Muscle layer of colon (tissue), 2 donors: ENCODE data around the gene CTSD.

Experiments used
- H3K27ac ChIP-seq: one replicate; pipeline ENCODE4 v1.7.0; 2013; ENCODE audit warnings: low read depth, mild to moderate bottlenecking, low read length, moderate library complexity
- H3K27me3 ChIP-seq, 2 donors: one replicate each; pipeline ENCODE4 v1.7.0; 2013; ENCODE audit warnings: low read length in 2 of 2, mild to moderate bottlenecking in 2 of 2; ENCODE audit not compliant: insufficient read depth in 2 of 2, control insufficient read depth in 1 of 2
- H3K36me3 ChIP-seq: one replicate; pipeline ENCODE4 v1.7.0; 2013; ENCODE audit warnings: mild to moderate bottlenecking, low read length; ENCODE audit not compliant: insufficient read depth
- H3K4me1 ChIP-seq: one replicate; pipeline ENCODE4 v1.7.0; 2013; ENCODE audit warnings: mild to moderate bottlenecking, low read length; ENCODE audit not compliant: insufficient read depth
- H3K4me3 ChIP-seq, 2 donors: one replicate each; pipeline ENCODE4 v1.7.0; 2013; ENCODE audit warnings: low read length in 2 of 2, low read depth in 1 of 2, mild to moderate bottlenecking in 1 of 2, moderate library complexity in 1 of 2
- H3K9ac ChIP-seq: one replicate; pipeline ENCODE4 v1.7.0; 2013; ENCODE audit warnings: low read length
- H3K9me3 ChIP-seq: one replicate; pipeline ENCODE4 v1.7.0; 2013; ENCODE audit warnings: mild to moderate bottlenecking, low read length
- donor health status: abdominal sarcoma.
- donor health status: Adenocarcinoma of cecum.

Gene CTSD

DNA sequence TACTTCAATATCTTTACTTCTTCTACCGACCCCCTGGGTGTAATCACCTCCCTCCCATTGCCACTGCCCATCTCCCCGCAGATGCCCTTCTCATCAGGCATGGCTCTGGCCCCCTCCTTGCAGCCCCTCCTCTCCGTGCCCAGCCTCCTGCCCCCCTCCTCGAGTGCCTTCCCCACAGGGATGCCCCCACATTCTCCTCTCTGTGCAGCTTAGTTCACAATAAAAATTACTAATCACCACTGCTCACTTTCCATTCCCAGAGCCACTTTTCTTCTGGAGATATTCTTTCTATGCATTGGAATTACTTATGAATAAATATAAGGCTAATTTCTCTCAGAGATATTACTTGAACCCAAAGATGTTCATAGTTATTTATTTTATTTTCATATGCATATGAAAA lies 35.4 kb downstream of the CTSD start:
- peaks cover 12 to 29% of the 10 kb centered on the region in 2 donors for H3K27me3 ChIP-seq
- no peaks in the 10 kb centered on the region for H3K36me3 ChIP-seq
- H3K4me1 ChIP-seq: no peaks in the 10 kb centered on the region
- H3K9me3 ChIP-seq: no peaks in the 10 kb centered on the region
- H3K9ac ChIP-seq: no peak overlapping the region
- H3K27ac ChIP-seq: no peak overlapping the region
- H3K4me3 ChIP-seq: no peak overlapping the region

DNA sequence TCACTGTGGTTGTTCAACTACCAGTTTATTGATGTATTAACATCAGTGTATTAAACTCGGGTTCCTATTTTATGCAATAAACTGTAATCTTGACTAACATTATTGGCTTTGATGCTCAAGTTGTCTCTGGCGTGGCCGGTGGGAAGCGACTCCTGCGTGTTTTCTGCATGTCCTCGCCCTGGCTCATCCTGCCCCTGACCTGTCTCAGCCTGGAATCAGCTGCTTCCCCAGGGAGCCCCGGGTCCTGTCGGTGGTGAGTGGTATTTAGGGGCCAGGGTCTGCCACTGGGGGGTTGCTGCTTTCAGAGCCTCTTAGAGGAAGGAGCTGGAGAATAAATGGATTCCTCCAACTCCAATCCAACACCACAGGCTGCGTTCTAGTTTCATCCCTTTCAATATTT lies 35.9 kb downstream of the CTSD start:
- H3K36me3 ChIP-seq: no peaks in the 10 kb centered on the region
- H3K9ac ChIP-seq: no peak overlapping the region
- H3K4me1 ChIP-seq: no peaks in the 10 kb centered on the region
- H3K4me3 ChIP-seq: no peak overlapping the region
- H3K27ac ChIP-seq: no peak overlapping the region
- no peaks in the 10 kb centered on the region for H3K9me3 ChIP-seq
- peaks cover 12 to 25% of the 10 kb centered on the region in 2 donors for H3K27me3 ChIP-seq

DNA sequence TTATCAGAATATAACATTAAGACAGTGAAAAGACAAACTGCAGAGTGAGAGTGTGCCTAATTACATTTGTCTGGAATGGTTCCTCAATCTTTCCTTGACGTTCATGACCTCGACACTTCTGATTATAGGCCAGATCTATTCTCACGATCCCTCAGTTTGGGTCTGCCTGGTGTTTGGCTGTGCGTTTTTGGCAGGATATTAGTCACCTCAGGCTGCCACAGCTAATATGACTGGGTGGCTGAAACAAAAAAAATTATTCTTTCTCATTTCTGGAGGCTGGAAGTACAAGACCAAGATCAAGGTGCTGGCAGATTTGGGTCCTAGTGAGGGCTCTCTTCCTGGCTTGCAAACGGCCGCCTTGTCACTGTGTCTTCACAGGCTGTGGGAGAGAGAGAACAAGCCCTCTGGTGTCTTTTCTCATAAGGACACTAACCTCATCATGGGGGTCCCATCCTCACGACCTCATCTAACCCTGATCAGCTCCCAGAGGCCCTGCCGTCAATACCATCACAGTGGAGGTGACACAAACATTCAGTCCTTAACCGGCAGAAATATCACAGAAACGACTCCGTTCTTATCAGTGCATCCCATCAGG lies 36.5 kb downstream of the CTSD start:
- Histone ChIP-seq H3K4me3 (no peak overlapping the region), H3K9ac (no peak overlapping the region), H3K9me3 (no peaks in the 10 kb centered on the region), H3K27me3 (peaks cover 9 to 18% of the 10 kb centered on the region in 2 donors), H3K4me1 (no peaks in the 10 kb centered on the region), H3K27ac (no peak overlapping the region), H3K36me3 (no peaks in the 10 kb centered on the region)

DNA sequence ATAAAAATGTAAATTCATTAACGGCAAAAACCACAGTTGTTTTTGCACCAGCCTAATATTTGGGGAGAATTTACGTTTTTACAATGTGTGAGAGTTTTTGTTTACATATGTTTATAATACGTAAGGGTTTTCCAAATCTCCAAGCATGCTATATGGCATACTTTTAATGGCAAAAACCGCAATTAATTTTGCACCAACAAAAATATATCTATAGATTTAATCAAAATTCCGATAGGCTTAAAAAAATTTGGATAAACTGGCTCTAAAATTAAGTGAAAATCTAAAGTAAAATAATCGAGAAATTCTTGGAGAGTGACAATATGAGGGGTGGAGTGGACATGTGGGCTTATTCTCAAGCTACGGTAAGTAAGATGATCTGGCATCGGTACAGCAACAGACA lies 43.9 kb downstream of the CTSD start:
- Histone ChIP-seq H3K9me3 (no peaks in the 10 kb centered on the region), H3K27ac (no peak overlapping the region), H3K4me1 (no peaks in the 10 kb centered on the region), H3K36me3 (no peaks in the 10 kb centered on the region), H3K27me3 (no peaks in the 10 kb centered on the region), H3K9ac (no peak overlapping the region), H3K4me3 (no peak overlapping the region)

- Histone ChIP-seq H3K4me1 (no peaks in the 10 kb centered on the region), H3K9ac (no peak overlapping the region), H3K4me3 (no peak overlapping the region), H3K36me3 (no peaks in the 10 kb centered on the region), H3K27ac (no peak overlapping the region), H3K9me3 (no peaks in the 10 kb centered on the region), H3K27me3 (no peaks in the 10 kb centered on the region)
Observed at GRCh38 chr11:1718326-1718725, 45.4 kb downstream of the CTSD start.

DNA sequence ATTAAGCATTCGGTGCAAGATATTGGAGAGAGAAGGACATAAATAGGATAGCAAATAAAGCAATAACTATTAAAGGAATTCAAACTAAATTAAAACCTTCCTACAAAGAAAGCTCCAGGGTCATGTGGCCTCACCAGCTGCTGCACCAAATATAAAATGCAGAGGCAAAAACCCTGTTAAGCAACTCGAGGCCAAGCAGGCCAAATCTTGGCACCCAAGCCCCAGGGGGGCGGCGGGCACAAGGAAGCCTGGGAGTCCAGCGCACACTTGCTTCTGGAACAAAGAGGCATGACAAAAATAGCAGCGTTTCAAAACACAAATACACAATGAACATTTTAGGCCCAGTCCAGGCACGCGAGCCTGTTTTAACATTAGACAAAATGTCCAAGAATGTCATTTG lies 46.0 kb downstream of the CTSD start:
- Histone ChIP-seq H3K9me3 (no peaks in the 10 kb centered on the region), H3K9ac (no peak overlapping the region), H3K27ac (no peak overlapping the region), H3K27me3 (no peaks in the 10 kb centered on the region), H3K4me3 (no peak overlapping the region), H3K4me1 (no peaks in the 10 kb centered on the region), H3K36me3 (no peaks in the 10 kb centered on the region)

DNA sequence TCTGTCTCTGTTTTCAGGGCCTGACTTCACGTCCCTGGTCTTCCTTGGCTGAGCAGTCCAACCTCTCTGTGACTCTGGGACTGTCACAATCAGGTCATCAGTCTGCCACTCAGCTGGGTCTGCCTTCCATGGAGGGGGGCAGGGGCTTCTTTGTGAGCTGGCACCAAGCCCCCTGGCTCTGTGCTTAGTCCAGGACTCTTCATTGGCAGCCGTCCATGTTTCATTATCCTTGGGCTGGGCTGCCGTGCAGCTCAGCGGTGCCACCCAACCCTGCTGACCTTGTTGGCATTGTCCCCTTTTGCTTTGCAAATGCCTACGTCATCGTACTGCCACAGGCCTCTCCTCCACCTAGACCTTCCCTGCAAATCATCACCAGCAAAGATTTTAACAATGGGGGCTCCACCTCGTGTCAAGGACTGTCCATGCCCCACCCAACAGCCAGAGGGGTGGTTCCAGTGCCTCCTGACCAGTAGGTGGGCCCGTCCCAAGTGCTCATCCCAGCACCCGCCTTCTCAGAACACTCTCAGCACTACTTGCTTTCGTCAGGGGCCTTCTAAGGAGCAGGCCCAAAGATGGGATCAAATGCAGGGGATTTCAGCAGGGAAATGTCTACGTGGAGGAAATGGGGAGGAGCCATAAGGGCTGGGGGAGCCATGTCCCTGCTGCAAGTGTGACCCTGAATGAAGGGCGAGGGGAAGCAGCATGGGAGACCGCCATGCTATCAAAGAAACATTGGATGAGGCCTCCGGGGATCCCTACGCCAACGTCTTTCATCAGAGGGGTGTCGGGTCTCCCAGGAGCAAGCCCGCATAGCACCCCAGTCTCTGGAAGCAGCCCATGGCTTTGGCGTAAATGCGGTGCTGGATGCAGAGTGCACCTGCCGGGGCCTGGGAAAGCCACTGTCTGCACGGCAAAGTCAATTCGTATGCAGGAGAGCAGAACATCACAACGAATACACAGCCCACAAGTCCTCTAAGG lies 48.5 kb downstream of the CTSD start:
- Histone ChIP-seq H3K4me1 (no peaks in the 10 kb centered on the region), H3K9me3 (no peaks in the 10 kb centered on the region), H3K4me3 (no peak overlapping the region), H3K9ac (no peak overlapping the region), H3K36me3 (no peaks in the 10 kb centered on the region), H3K27me3 (no peaks in the 10 kb centered on the region), H3K27ac (no peak overlapping the region)

- Histone ChIP-seq H3K9me3 (no peaks in the 10 kb centered on the region), H3K4me3 (no peak overlapping the region), H3K9ac (no peak overlapping the region), H3K4me1 (no peaks in the 10 kb centered on the region), H3K36me3 (no peaks in the 10 kb centered on the region), H3K27me3 (no peaks in the 10 kb centered on the region), H3K27ac (no peak overlapping the region)
Observed at GRCh38 chr11:1708716-1709115, 55.0 kb downstream of the CTSD start.

DNA sequence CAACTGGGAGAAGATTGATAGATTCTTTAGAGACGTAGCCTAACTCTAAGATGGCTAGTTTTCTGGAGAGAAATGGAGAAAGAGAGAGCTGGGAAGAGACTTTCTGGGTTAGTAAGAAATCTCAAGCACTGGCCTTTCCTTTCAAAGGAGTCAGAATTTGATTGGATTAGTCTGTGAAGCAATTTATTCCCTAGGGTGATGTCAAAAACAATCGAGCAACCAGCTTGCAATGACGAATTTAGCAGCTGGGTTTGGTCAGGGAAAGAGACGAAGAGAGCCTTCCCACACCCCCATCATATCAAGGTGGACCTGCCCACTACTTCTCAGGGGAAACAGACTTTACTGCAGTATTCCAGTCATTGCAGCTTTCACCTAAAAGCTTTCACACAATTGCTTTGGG lies 56.0 kb downstream of the CTSD start:
- Histone ChIP-seq H3K4me1 (no peaks in the 10 kb centered on the region), H3K36me3 (no peaks in the 10 kb centered on the region), H3K27me3 (no peaks in the 10 kb centered on the region), H3K27ac (no peak overlapping the region), H3K4me3 (no peak overlapping the region), H3K9ac (no peak overlapping the region), H3K9me3 (no peaks in the 10 kb centered on the region)

- no peaks in the 10 kb centered on the region for H3K4me1 ChIP-seq
- no peaks in the 10 kb centered on the region for H3K36me3 ChIP-seq
- H3K4me3 ChIP-seq: no peak overlapping the region
- no peak overlapping the region for H3K9ac ChIP-seq
- no peaks in the 10 kb centered on the region for H3K27me3 ChIP-seq
- no peak overlapping the region for H3K27ac ChIP-seq
- H3K9me3 ChIP-seq: no peaks in the 10 kb centered on the region
Observed at GRCh38 chr11:1706634-1707400, 56.9 kb downstream of the CTSD start.
